ENCODE data around the gene CD7.

DNA sequence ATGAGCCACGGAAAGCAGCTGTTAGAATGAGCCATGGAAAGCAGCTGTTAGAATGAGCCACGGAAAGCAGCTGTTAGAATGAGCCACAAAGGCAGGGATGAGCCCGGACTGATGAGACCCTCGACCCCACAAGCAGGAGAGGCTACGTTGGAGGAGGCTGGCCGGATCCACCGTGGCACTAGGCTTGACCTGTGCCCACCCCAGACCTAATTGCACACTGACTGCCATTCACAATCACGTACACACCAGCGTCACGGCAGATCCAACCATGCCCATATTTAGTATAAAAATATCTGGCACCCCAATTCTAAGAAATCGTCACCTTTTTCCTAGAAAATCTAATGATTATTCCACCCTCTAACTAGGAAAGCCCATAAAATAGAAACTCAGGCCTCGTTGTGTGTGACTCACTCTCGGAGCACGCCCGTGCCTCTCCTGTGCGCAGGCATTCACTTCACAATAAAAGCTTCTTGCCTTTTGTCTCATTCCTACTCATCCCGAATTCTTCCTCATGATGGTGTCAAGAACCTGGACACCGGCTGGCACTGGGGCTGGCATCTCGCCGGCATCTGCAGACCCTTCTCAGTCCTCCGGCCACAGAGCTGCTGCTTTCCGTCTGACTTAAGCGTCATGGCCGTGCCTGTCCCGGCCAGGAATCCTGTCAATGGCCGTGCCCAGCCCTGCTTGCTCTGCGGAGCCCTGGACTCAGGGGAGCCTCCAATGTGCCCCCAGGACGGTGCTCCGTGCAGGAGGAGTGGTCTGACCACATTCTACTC, 21.6 kb upstream of the CD7 start:
- TF ChIP-seq, protein P1, sequence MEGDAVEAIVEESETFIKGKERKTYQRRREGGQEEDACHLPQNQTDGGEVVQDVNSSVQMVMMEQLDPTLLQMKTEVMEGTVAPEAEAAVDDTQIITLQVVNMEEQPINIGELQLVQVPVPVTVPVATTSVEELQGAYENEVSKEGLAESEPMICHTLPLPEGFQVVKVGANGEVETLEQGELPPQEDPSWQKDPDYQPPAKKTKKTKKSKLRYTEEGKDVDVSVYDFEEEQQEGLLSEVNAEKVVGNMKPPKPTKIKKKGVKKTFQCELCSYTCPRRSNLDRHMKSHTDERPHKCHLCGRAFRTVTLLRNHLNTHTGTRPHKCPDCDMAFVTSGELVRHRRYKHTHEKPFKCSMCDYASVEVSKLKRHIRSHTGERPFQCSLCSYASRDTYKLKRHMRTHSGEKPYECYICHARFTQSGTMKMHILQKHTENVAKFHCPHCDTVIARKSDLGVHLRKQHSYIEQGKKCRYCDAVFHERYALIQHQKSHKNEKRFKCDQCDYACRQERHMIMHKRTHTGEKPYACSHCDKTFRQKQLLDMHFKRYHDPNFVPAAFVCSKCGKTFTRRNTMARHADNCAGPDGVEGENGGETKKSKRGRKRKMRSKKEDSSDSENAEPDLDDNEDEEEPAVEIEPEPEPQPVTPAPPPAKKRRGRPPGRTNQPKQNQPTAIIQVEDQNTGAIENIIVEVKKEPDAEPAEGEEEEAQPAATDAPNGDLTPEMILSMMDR (IDR thresholded peaks at IDR 0.05): no peak
- TF ChIP-seq, protein P2, sequence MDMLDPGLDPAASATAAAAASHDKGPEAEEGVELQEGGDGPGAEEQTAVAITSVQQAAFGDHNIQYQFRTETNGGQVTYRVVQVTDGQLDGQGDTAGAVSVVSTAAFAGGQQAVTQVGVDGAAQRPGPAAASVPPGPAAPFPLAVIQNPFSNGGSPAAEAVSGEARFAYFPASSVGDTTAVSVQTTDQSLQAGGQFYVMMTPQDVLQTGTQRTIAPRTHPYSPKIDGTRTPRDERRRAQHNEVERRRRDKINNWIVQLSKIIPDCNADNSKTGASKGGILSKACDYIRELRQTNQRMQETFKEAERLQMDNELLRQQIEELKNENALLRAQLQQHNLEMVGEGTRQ (CRISPR knock-in tag; IDR thresholded peaks at IDR 0.05): no peak

Measured in WTC11 (cell line).